Smooth muscle cell (in vitro differentiated cells): ENCODE data around the gene BABAM2. TPM values are rescaled to one million over a fixed set of nuclear protein-coding genes. Genes with fewer than 3 reads are reported as not detected.

ENCODE experiments used
- DNase-seq: peaks from one replicate; lab custom pipeline; 2025; ENCODE audit not compliant: unreplicated experiment; lab: John Stamatoyannopoulos, UW
- H2AFZ ChIP-seq: fragments of 200-600 bp; sonication (generic); 2 replicates; pipeline ENCODE4 v1.6.0; 2016; ENCODE audit warnings: antibody characterized with exemption, low read depth, mild to moderate bottlenecking
- H3F3A ChIP-seq: fragments of 200-600 bp; sonication (generic); 2 replicates; pipeline ENCODE4 v1.6.0; 2017; ENCODE audit warnings: antibody characterized with exemption, low read depth
- H3K27ac ChIP-seq: fragments of 200-600 bp; sonication (generic); 2 replicates; pipeline ENCODE4 v1.5.1; 2016; ENCODE audit warnings: low read depth, mild to moderate bottlenecking
- H3K27me3 ChIP-seq: fragments of 200-600 bp; sonication (generic); 2 replicates; pipeline ENCODE4 v1.6.1; 2016; ENCODE audit warnings: low read depth, mild to moderate bottlenecking
- H3K36me3 ChIP-seq: fragments of 200-600 bp; sonication (generic); 2 replicates; pipeline ENCODE4 v1.5.1; 2016; ENCODE audit warnings: low read depth
- H3K4me1 ChIP-seq: fragments of 200-600 bp; sonication (generic); 2 replicates; pipeline ENCODE4 v1.5.1; 2016; ENCODE audit warnings: low read depth
- H3K4me2 ChIP-seq: fragments of 200-600 bp; sonication (generic); 2 replicates; pipeline ENCODE4 v1.6.0; 2016; ENCODE audit warnings: mild to moderate bottlenecking
- H3K4me3 ChIP-seq: fragments of 200-600 bp; sonication (generic); 2 replicates; pipeline ENCODE4 v1.5.1; 2016; ENCODE audit warnings: mild to moderate bottlenecking
- H3K79me2 ChIP-seq: fragments of 200-600 bp; sonication (generic); 2 replicates; pipeline ENCODE4 v1.6.0; 2016; ENCODE audit warnings: low read depth, mild to moderate bottlenecking
- H3K9ac ChIP-seq: fragments of 200-600 bp; sonication (generic); 2 replicates; pipeline ENCODE4 v1.6.0; 2016; ENCODE audit warnings: low read depth
- H3K9me3 ChIP-seq: fragments of 200-600 bp; sonication (generic); replicated peaks from 2 replicates; pipeline ENCODE4 v1.5.1; 2016; ENCODE audit warnings: low read depth
- H4K20me1 ChIP-seq: fragments of 200-600 bp; sonication (generic); 2 replicates; pipeline ENCODE4 v1.6.0; 2016; ENCODE audit warnings: low read depth
- CTCF ChIP-seq: fragments of 200-600 bp; sonication (generic); IDR thresholded peaks from 2 replicates; pipeline ENCODE4 v1.5.1; 2017; ENCODE audit warnings: borderline replicate concordance, mild to moderate bottlenecking, antibody characterized with exemption; ENCODE audit not compliant: insufficient read depth, poor library complexity, severe bottlenecking
- WGBS: methylation state at CpG from one replicate; pipeline ENCODE4 v1.1.7; 2016; ENCODE audit warnings: low lambda C conversion rate; 5-methylcytosine and 5-hydroxymethylcytosine counted together
- polyA plus RNA-seq: library from polyadenylated mRNA; unstranded; fragments of >200 nt; fragmentation: Nextera tagmentation; extraction: Ambion mirVana; gene quantifications from 2 replicates; pipeline ENCODE4 v1.2.1, GENCODE V29; 2016
- total RNA-seq: library from RNA; depleted of rRNA; stranded (reverse); fragments of >200 nt; gene quantifications from 2 replicates; pipeline ENCODE4 v1.2.3, GENCODE V29; 2014

Gene BABAM2
- total and polyA plus RNA-seq, 2 experiments from 2014 or later: 26.5 to 29.1 TPM

- no peaks in the 10 kb centered on the region for H3K4me1 ChIP-seq
- no peak for TF ChIP-seq CTCF
- H3K4me3 ChIP-seq: no peak overlapping the region
- H3K27me3 ChIP-seq: no peaks in the 10 kb centered on the region
- H3F3A ChIP-seq: no peaks in the 10 kb centered on the region
- no peak overlapping the region for H3K9ac ChIP-seq
- peaks cover 6% of the 10 kb centered on the region for H3K36me3 ChIP-seq
- peak overlapping the region; percentile 17 for H3K27ac ChIP-seq
- H2AFZ ChIP-seq: no peak overlapping the region
- H4K20me1 ChIP-seq: no peaks in the 10 kb centered on the region
- H3K9me3 ChIP-seq: no peaks in the 10 kb centered on the region
- peaks cover 11% of the 10 kb centered on the region for H3K79me2 ChIP-seq
- 84% methylated on average over 1 of the region's 1 CpG for WGBS
- no peak overlapping the region for H3K4me2 ChIP-seq
- DNase-seq: no peak
Observed at GRCh38 chr2:27901234-27901633, 10.7 kb downstream of the BABAM2 start.

- H3K27ac ChIP-seq: peak overlapping the region; percentile 17
- no peaks in the 10 kb centered on the region for H4K20me1 ChIP-seq
- H2AFZ ChIP-seq: no peak overlapping the region
- H3K4me1 ChIP-seq: no peaks in the 10 kb centered on the region
- H3K9me3 ChIP-seq: no peaks in the 10 kb centered on the region
- no peak overlapping the region for H3K4me3 ChIP-seq
- H3K9ac ChIP-seq: no peak overlapping the region
- H3F3A ChIP-seq: no peaks in the 10 kb centered on the region
- no peak for DNase-seq
- 100% methylated on average over 1 of the region's 1 CpG for WGBS
- peaks cover 11% of the 10 kb centered on the region for H3K79me2 ChIP-seq
- H3K27me3 ChIP-seq: no peaks in the 10 kb centered on the region
- no peak overlapping the region for H3K4me2 ChIP-seq
- peaks cover 6% of the 10 kb centered on the region for H3K36me3 ChIP-seq
- TF ChIP-seq CTCF: no peak
Observed at GRCh38 chr2:27902098-27902497, 11.6 kb downstream of the BABAM2 start.

- H4K20me1 ChIP-seq: no peaks in the 10 kb centered on the region
Observed at GRCh38 chr2:27903018-27903417, 12.5 kb downstream of the BABAM2 start.

More at GRCh38 chr2:27903018-27903417, 12.5 kb downstream of the BABAM2 start:
- no peaks in the 10 kb centered on the region for H3F3A ChIP-seq
- no peak for TF ChIP-seq CTCF
- no peaks in the 10 kb centered on the region for H3K27me3 ChIP-seq
- peak overlapping the region; percentile 64 for H3K27ac ChIP-seq
- WGBS: 91% methylated on average over 2 of the region's 2 CpGs
- peaks cover 11% of the 10 kb centered on the region for H3K79me2 ChIP-seq
- DNase-seq: no peak
- H3K4me2 ChIP-seq: no peak overlapping the region
- no peaks in the 10 kb centered on the region for H3K9me3 ChIP-seq
- H3K9ac ChIP-seq: no peak overlapping the region
- H3K4me3 ChIP-seq: no peak overlapping the region
- no peaks in the 10 kb centered on the region for H3K4me1 ChIP-seq
- H3K36me3 ChIP-seq: peaks cover 5% of the 10 kb centered on the region
- H2AFZ ChIP-seq: no peak overlapping the region
